ENCODE results near the gene SDR9C7. TPM values are rescaled to one million over a fixed set of nuclear protein-coding genes. Genes with fewer than 3 reads are reported as not detected.
"Not testable (repeated sequence)": the region's sequence is repeated elsewhere in the genome, so short reads cannot be mapped to it uniquely, and the experiment has no call there.

The SDR9C7 gene
- total RNA-seq, 2 experiments from 2014 or later = not detected

- intact Hi-C loops (cut with micrococcal nuclease) = no loop called here
- Mint-ChIP-seq H3K36me3 (ENCODE audit: low read depth) (no peaks in the 10 kb centered on the region), H3K27ac (no peak overlapping the region), H3K27me3 (ENCODE audit: low read depth) (no peaks in the 10 kb centered on the region), H3K4me1 (ENCODE audit: low read depth) (no peaks in the 10 kb centered on the region), H3K9me3 (peaks cover 3% of the 10 kb centered on the region), H3K4me3 (no peak overlapping the region)
- peak; percentile 19 for DNase-seq
- CTCF ChIA-PET = interaction anchor here (1.4 kb wide), 1 partner anchor 40 kb away, joined by 3 read pairs; no protein-coding TSS in a partner anchor
Observed at GRCh38 chr12:56947633-56948456, 13.6 kb upstream of the SDR9C7 start.

DNA sequence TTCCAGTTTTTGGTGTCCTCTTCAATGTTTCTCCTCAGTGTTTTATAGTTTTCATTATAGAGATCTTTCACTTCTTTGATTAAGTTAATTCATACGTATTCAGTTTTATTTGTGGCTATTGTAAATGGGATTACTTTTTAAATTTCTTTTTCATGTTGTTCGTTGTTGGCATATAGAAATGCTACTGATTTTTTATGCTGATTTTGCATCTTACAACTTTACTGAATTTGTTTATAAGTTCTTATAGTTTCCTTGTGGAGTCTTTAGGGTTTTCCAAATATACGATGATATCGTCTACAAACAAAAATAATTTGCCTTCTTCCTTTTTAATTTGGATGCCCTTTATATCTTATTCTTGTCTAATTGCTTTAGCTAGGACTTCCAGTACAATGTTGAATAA, 9.7 kb upstream of the SDR9C7 start:
- Mint-ChIP-seq H3K27me3 (ENCODE audit: low read depth) (no peaks in the 10 kb centered on the region), H3K9me3 (peaks cover 3% of the 10 kb centered on the region), H3K27ac (no peak overlapping the region), H3K4me1 (ENCODE audit: low read depth) (no peaks in the 10 kb centered on the region), H3K36me3 (ENCODE audit: low read depth) (no peaks in the 10 kb centered on the region), H3K4me3 (no peak overlapping the region)
- DNase-seq = no peak
- intact Hi-C loops (cut with micrococcal nuclease) = no loop called here
- CTCF ChIA-PET = no interaction called here

DNA sequence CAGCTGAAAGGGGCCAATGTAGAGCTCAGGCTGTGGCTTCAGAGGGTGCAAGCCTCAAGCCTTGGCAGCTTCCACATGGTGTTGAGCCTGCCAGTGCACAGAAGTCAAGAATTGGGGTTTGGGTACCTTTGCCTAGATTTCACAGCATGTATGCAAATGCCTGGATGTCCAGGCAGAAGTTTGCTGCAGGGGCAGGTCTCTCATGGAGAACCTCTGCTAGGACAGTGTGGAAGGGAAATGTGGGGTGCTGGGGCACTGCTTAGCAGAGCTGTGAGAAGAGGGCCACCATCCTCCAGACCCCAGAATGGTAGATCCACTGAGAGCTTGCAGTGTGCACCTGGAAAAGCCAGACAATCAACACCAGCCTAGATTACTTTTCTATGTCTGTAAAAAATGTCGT, 9.2 kb upstream of the SDR9C7 start:
- H3K27ac Mint-ChIP-seq; H3K4me3 Mint-ChIP-seq; intact Hi-C loops (cut with micrococcal nuclease); CTCF ChIA-PET; H3K27me3 Mint-ChIP-seq (ENCODE audit: low read depth); H3K9me3 Mint-ChIP-seq; H3K4me1 Mint-ChIP-seq (ENCODE audit: low read depth); DNase-seq; H3K36me3 Mint-ChIP-seq (ENCODE audit: low read depth): not testable (repeated sequence)

DNA sequence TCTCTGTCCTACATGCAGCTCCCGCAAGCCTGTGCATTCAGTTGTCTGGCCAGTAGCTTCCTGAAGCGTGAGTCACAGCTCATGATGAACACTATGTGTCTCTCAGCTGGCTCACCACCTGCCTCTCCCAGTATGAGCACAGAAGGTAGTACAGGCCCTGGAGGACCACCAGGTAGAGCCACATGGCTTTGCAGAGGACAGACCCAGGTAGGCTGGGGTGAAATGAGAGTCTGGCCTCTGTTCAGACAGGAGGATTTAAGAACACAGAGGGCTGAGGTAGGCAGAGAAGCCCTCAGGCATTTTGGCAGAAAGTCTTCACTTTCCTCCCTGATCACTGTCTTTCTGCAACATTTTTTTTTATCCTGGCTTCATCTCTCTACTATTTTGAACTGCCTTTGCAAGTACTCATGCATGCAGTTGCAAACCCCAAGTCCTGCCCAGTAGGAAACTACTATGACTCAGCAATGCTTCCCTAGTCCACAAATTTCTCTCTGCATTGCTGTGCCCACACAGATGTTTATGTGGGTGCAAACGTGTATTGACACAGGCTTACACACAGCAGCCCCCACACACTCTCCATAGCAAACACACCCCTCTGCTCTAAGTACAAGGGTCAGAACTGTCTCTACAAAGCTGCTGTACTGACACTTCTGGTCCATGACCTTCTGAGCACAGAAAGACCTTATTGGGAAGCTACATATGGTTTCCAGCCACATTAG, 7.2 kb upstream of the SDR9C7 start:
- no peaks in the 10 kb centered on the region for H3K27me3 Mint-ChIP-seq (ENCODE audit: low read depth)
- H3K27ac Mint-ChIP-seq = no peak overlapping the region
- H3K4me3 Mint-ChIP-seq = no peak overlapping the region
- H3K9me3 Mint-ChIP-seq = peaks cover 3% of the 10 kb centered on the region
- no peaks in the 10 kb centered on the region for H3K4me1 Mint-ChIP-seq (ENCODE audit: low read depth)
- no peak for DNase-seq
- no peaks in the 10 kb centered on the region for H3K36me3 Mint-ChIP-seq (ENCODE audit: low read depth)
- CTCF ChIA-PET = no interaction called here
- intact Hi-C loops (cut with micrococcal nuclease) = no loop called here

DNA sequence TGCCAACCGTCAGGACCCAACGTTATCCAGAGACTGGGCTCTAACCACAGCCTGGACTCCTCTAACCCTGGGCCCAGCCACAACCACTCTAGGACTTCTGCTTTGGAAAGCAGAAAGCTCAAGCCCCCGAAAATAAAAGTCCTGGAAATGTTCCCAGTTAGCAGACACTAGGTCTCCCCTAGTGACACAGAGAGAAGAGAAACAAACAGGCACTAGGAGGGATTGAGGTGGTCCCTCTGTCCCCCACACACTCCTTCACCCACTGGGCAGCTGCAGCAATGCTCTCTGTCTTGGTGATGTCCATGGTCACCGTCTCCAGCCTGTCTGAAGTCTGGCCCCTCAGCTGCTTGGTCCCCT, 6.7 kb upstream of the SDR9C7 start:
- H3K27me3 Mint-ChIP-seq (ENCODE audit: low read depth); DNase-seq; intact Hi-C loops (cut with micrococcal nuclease); H3K4me3 Mint-ChIP-seq; H3K36me3 Mint-ChIP-seq (ENCODE audit: low read depth); H3K9me3 Mint-ChIP-seq; CTCF ChIA-PET; H3K4me1 Mint-ChIP-seq (ENCODE audit: low read depth); H3K27ac Mint-ChIP-seq: not testable (repeated sequence)

GRCh38 chr12:56935752-56936151, 1.5 kb upstream of the SDR9C7 start:
- Mint-ChIP-seq H3K36me3 (ENCODE audit: low read depth) (no peaks in the 10 kb centered on the region), H3K27ac (no peak overlapping the region), H3K27me3 (ENCODE audit: low read depth) (no peaks in the 10 kb centered on the region), H3K4me3 (no peak overlapping the region), H3K4me1 (ENCODE audit: low read depth) (peaks cover 5% of the 10 kb centered on the region), H3K9me3 (no peaks in the 10 kb centered on the region)
- intact Hi-C loops (cut with micrococcal nuclease) = no loop called here
- CTCF ChIA-PET = interaction anchor here (1.0 kb wide), 1 partner anchor 433 kb away, joined by 3 read pairs; no protein-coding TSS in a partner anchor
- DNase-seq = no peak

DNA sequence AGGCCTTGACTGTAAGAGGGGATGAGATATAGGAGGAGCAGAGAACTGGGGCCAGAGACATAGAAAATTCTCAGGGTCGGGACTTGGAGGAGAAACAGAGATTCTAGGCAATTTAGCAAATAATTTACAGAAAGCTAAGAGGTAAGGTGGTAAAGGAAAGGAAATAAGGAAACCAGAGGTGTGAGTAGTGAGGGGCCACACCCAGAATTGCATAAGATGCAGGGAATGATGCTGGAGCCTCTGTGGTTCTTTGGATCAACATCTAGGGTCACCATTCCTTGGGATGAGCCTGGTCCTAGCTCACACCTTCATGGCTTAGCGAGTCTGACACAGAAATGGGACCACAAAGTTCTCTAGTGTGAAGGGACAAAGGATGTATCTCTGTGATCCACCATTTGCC, 949 bp upstream of the SDR9C7 start:
- CTCF ChIA-PET = interaction anchor here (0.5 to 1.0 kb wide), 2 partner anchors 11 to 433 kb away, joined by 3 read pairs; no protein-coding TSS in a partner anchor
- intact Hi-C loops (cut with micrococcal nuclease) = no loop called here
- no peak for DNase-seq
- Mint-ChIP-seq H3K36me3 (ENCODE audit: low read depth) (no peaks in the 10 kb centered on the region), H3K9me3 (no peaks in the 10 kb centered on the region), H3K4me1 (ENCODE audit: low read depth) (peaks cover 5% of the 10 kb centered on the region), H3K4me3 (no peak overlapping the region), H3K27ac (no peak overlapping the region), H3K27me3 (ENCODE audit: low read depth) (no peaks in the 10 kb centered on the region)

DNA sequence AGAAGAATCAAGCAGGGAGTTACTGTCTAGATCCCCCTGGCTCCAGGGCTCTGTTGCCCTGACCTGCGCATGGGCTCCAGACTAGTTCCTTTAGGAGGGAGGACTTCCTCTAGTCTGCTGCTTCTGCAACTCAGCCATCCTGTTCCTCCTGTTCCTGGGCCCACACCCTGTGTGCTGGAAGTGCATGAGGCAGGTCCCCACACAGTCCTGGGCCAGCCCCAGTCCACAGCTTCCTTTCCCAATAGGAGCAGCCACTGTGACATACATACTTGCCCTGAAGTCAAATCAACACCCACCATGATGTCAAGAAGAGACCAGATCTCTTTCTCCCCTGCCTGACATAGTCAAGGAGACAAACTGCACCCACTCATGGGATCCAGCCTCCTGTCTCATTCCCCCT, 1.3 kb downstream of the SDR9C7 start:
- no peaks in the 10 kb centered on the region for H3K27me3 Mint-ChIP-seq (ENCODE audit: low read depth)
- H3K9me3 Mint-ChIP-seq = no peaks in the 10 kb centered on the region
- peaks cover 9% of the 10 kb centered on the region for H3K4me1 Mint-ChIP-seq (ENCODE audit: low read depth)
- no peak overlapping the region for H3K27ac Mint-ChIP-seq
- H3K4me3 Mint-ChIP-seq = no peak overlapping the region
- no peak for DNase-seq
- intact Hi-C loops (cut with micrococcal nuclease) = no loop called here
- no peaks in the 10 kb centered on the region for H3K36me3 Mint-ChIP-seq (ENCODE audit: low read depth)
- CTCF ChIA-PET = no interaction called here

GRCh38 chr12:56932146-56932545, 2.1 kb downstream of the SDR9C7 start:
- intact Hi-C loops (cut with micrococcal nuclease) = no loop called here
- CTCF ChIA-PET = no interaction called here
- DNase-seq = no peak
- H3K9me3 Mint-ChIP-seq = no peaks in the 10 kb centered on the region
- H3K36me3 Mint-ChIP-seq (ENCODE audit: low read depth) = no peaks in the 10 kb centered on the region
- no peaks in the 10 kb centered on the region for H3K27me3 Mint-ChIP-seq (ENCODE audit: low read depth)
- H3K27ac Mint-ChIP-seq = no peak overlapping the region
- H3K4me3 Mint-ChIP-seq = no peak overlapping the region
- H3K4me1 Mint-ChIP-seq (ENCODE audit: low read depth) = peaks cover 9% of the 10 kb centered on the region

DNA sequence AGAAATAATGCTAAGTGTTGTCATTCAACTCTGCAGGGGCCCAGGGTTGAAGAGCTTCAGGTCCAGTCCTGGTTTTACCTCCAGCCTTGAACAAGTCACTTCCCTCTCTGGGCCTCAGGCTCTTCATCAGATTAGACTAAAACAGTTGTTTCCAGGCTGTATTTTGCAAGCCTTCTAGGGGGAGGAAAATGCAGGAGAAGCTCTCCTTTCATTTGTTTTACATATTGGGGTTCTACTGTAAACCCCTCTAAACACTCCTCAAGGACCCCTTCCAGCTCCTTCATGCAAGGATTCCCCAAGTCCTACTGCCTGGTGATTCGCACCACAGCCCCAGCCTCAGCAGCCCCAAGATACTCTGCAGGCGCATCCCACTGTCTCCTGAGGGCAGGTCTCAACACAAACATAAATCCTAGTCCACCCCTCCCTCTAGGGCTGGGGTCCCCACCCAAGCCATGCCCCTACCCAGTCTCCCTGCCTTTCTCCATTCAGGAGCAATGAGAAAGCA, 2.7 kb downstream of the SDR9C7 start:
- H3K27me3 Mint-ChIP-seq (ENCODE audit: low read depth) = no peaks in the 10 kb centered on the region
- DNase-seq = peak; percentile 36
- CTCF ChIA-PET = interaction anchor here (0.7 kb wide), 1 partner anchor 303 kb away, joined by 3 read pairs; no protein-coding TSS in a partner anchor
- H3K4me3 Mint-ChIP-seq = no peak overlapping the region
- H3K27ac Mint-ChIP-seq = no peak overlapping the region
- intact Hi-C loops (cut with micrococcal nuclease) = no loop called here
- H3K9me3 Mint-ChIP-seq = no peaks in the 10 kb centered on the region
- H3K36me3 Mint-ChIP-seq (ENCODE audit: low read depth) = no peaks in the 10 kb centered on the region
- peaks cover 9% of the 10 kb centered on the region for H3K4me1 Mint-ChIP-seq (ENCODE audit: low read depth)

- H3K4me1 Mint-ChIP-seq (ENCODE audit: low read depth) = peaks cover 9% of the 10 kb centered on the region
- intact Hi-C loops (cut with micrococcal nuclease) = no loop called here
- H3K9me3 Mint-ChIP-seq = no peaks in the 10 kb centered on the region
- CTCF ChIA-PET = no interaction called here
- no peaks in the 10 kb centered on the region for H3K36me3 Mint-ChIP-seq (ENCODE audit: low read depth)
- H3K4me3 Mint-ChIP-seq = no peak overlapping the region
- no peak overlapping the region for H3K27ac Mint-ChIP-seq
- H3K27me3 Mint-ChIP-seq (ENCODE audit: low read depth) = no peaks in the 10 kb centered on the region
- DNase-seq = no peak
Observed at GRCh38 chr12:56930241-56930640, 4.0 kb downstream of the SDR9C7 start.

- no peak for DNase-seq
- H3K4me1 Mint-ChIP-seq (ENCODE audit: low read depth) = peaks cover 9% of the 10 kb centered on the region
- CTCF ChIA-PET = no interaction called here
- H3K27ac Mint-ChIP-seq = no peak overlapping the region
- H3K27me3 Mint-ChIP-seq (ENCODE audit: low read depth) = no peaks in the 10 kb centered on the region
- H3K4me3 Mint-ChIP-seq = no peak overlapping the region
- no peaks in the 10 kb centered on the region for H3K9me3 Mint-ChIP-seq
- no peaks in the 10 kb centered on the region for H3K36me3 Mint-ChIP-seq (ENCODE audit: low read depth)
- intact Hi-C loops (cut with micrococcal nuclease) = no loop called here
Observed at GRCh38 chr12:56929780-56930179, 4.4 kb downstream of the SDR9C7 start.

DNA sequence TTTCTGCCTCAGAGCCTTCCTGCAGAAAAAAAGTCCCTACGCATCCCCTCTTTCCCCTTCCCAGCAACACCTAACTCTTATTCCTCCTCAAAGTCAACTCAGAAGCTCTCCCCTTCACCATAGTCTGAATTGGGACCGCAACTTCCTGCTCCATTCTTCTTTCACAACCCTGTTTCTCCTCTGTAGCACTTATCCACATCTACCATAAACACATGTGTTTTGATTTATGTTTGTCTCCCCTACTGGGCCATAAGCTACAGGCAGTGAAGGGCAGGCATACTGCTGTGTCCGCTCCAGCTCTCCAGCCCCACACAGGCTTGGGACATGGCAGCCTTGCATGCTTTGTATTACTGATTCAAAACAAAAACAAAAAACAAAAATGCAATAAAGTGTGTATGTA, 5.9 kb downstream of the SDR9C7 start:
- no peak overlapping the region for H3K4me3 Mint-ChIP-seq
- no peak for DNase-seq
- H3K27me3 Mint-ChIP-seq (ENCODE audit: low read depth) = no peaks in the 10 kb centered on the region
- intact Hi-C loops (cut with micrococcal nuclease) = no loop called here
- H3K4me1 Mint-ChIP-seq (ENCODE audit: low read depth) = peaks cover 9% of the 10 kb centered on the region
- H3K9me3 Mint-ChIP-seq = no peaks in the 10 kb centered on the region
- CTCF ChIA-PET = interaction anchor here (1.1 kb wide), 1 partner anchor 60 kb away, joined by 3 read pairs; no protein-coding TSS in a partner anchor
- H3K36me3 Mint-ChIP-seq (ENCODE audit: low read depth) = no peaks in the 10 kb centered on the region
- H3K27ac Mint-ChIP-seq = no peak overlapping the region
